Mucosa of rectum (tissue), 2 donors: ENCODE results near the gene SLC5A6.

ENCODE experiments used
- H3K27ac ChIP-seq, 2 donors: one replicate each; pipeline ENCODE4 v1.7.0; 2013; ENCODE audit warnings: inconsistent platforms in 2 of 2, low read depth in 2 of 2, low read length in 2 of 2
- H3K27me3 ChIP-seq, 2 donors: one replicate each; pipeline ENCODE4 v1.7.0; 2013; ENCODE audit warnings: low read length in 2 of 2; ENCODE audit not compliant: control insufficient read depth in 2 of 2, insufficient read depth in 2 of 2
- H3K36me3 ChIP-seq, 2 donors: one replicate each; pipeline ENCODE4 v1.7.0; 2013; ENCODE audit warnings: low read length in 2 of 2; ENCODE audit not compliant: control insufficient read depth in 2 of 2, insufficient read depth in 2 of 2
- H3K4me1 ChIP-seq, 2 donors: one replicate each; pipeline ENCODE4 v1.7.0; 2013; ENCODE audit warnings: low read length in 2 of 2, mild to moderate bottlenecking in 1 of 2; ENCODE audit not compliant: control insufficient read depth in 2 of 2, insufficient read depth in 2 of 2
- H3K4me3 ChIP-seq, 2 donors: one replicate each; pipeline ENCODE4 v1.7.0; 2013; ENCODE audit warnings: low read length in 2 of 2
- H3K9ac ChIP-seq, 2 donors: one replicate each; pipeline ENCODE4 v1.7.0; 2013; ENCODE audit warnings: low read length in 2 of 2, low read depth in 1 of 2, mild to moderate bottlenecking in 1 of 2
- H3K9me3 ChIP-seq, 2 donors: one replicate each; pipeline ENCODE4 v1.7.0; 2013; ENCODE audit warnings: low read length in 2 of 2; ENCODE audit not compliant: control insufficient read depth in 2 of 2
- donor health status: healthy.
- donor health status: Normal muscosa, but diverticular disease.

The SLC5A6 gene

GRCh38 chr2:27211943-27212625 lies at the start of gene SLC5A6, which contains the start of gene ATRAID:
TSS of gene SLC5A6 (minus strand) at chr2:27212268. CDS start at chr2:27207650, 4,618 bp downstream.
TSS of gene ATRAID (plus strand) at chr2:27212041. CDS start at chr2:27212369, 328 bp downstream.
- Histone ChIP-seq H3K4me1 (peaks cover 14 to 19% of the 10 kb centered on the region in 2 donors), H3K36me3 (peaks cover under 1 to 20% of the 10 kb centered on the region in 2 donors), H3K9me3 (no peaks in the 10 kb centered on the region), H3K27ac (peak within 1 kb of the TSS; percentile 98), H3K9ac (peak within 1 kb of the TSS; percentile 89 to 99), H3K4me3 (peak within 1 kb of the TSS; percentile 91 to 93), H3K27me3 (no peaks in the 10 kb centered on the region)

- Histone ChIP-seq H3K27ac (no peak overlapping the region), H3K36me3 (no peaks in the 10 kb centered on the region), H3K4me1 (peaks cover 15 to 18% of the 10 kb centered on the region in 2 donors), H3K9ac (no peak overlapping the region), H3K9me3 (no peaks in the 10 kb centered on the region), H3K27me3 (peaks cover 58 to 78% of the 10 kb centered on the region in 2 donors), H3K4me3 (no peak overlapping the region)
These were observed 49.3 kb upstream of the SLC5A6 start for GRCh38 chr2:27261241-27261925.

- H3K4me3 ChIP-seq, result no peak overlapping the region
- H3K27me3 ChIP-seq, result peaks cover 36 to 51% of the 10 kb centered on the region in 2 donors
- H3K27ac ChIP-seq, result no peak overlapping the region
- peaks cover 3 to 5% of the 10 kb centered on the region in 2 donors for H3K4me1 ChIP-seq
- H3K36me3 ChIP-seq, result no peaks in the 10 kb centered on the region
- no peak overlapping the region for H3K9ac ChIP-seq
- no peaks in the 10 kb centered on the region for H3K9me3 ChIP-seq
These were observed 46.0 kb upstream of the SLC5A6 start for GRCh38 chr2:27258051-27258450.

- H3K4me3 ChIP-seq, result no peak overlapping the region
- no peaks in the 10 kb centered on the region for H3K9me3 ChIP-seq
- H3K27me3 ChIP-seq, result peaks cover 32 to 44% of the 10 kb centered on the region in 2 donors
- H3K4me1 ChIP-seq, result no peaks in the 10 kb centered on the region
- H3K27ac ChIP-seq, result no peak overlapping the region
- H3K9ac ChIP-seq, result no peak overlapping the region
- no peaks in the 10 kb centered on the region for H3K36me3 ChIP-seq
These were observed 44.9 kb upstream of the SLC5A6 start for GRCh38 chr2:27256855-27257454.

GRCh38 chr2:27255660-27256059 lies 43.6 kb upstream of the SLC5A6 start:
- peaks cover 27 to 37% of the 10 kb centered on the region in 2 donors for H3K27me3 ChIP-seq

GRCh38 chr2:27255187-27255586 lies 43.1 kb upstream of the SLC5A6 start:
- no peaks in the 10 kb centered on the region for H3K9me3 ChIP-seq
- no peaks in the 10 kb centered on the region for H3K36me3 ChIP-seq
- peaks cover 24 to 33% of the 10 kb centered on the region in 2 donors for H3K27me3 ChIP-seq
- peaks cover 0 to 3% of the 10 kb centered on the region in 2 donors for H3K4me1 ChIP-seq
- H3K9ac ChIP-seq, result no peak overlapping the region
- no peak overlapping the region for H3K4me3 ChIP-seq
- H3K27ac ChIP-seq, result no peak overlapping the region

More at GRCh38 chr2:27255660-27256059, 43.6 kb upstream of the SLC5A6 start:
- Histone ChIP-seq H3K27ac (no peak overlapping the region), H3K4me3 (no peak overlapping the region), H3K9me3 (no peaks in the 10 kb centered on the region), H3K4me1 (no peaks in the 10 kb centered on the region), H3K9ac (no peak overlapping the region), H3K36me3 (no peaks in the 10 kb centered on the region)

- Histone ChIP-seq H3K4me3 (no peak overlapping the region), H3K27me3 (peaks cover 16 to 21% of the 10 kb centered on the region in 2 donors)
These were observed 39.7 kb upstream of the SLC5A6 start for GRCh38 chr2:27251766-27252165.

GRCh38 chr2:27250652-27251379 lies 38.7 kb upstream of the SLC5A6 start:
- Histone ChIP-seq H3K27ac (no peak overlapping the region), H3K4me1 (peaks cover 0 to 5% of the 10 kb centered on the region in 2 donors), H3K36me3 (no peaks in the 10 kb centered on the region), H3K9ac (no peak overlapping the region), H3K27me3 (peaks cover 14 to 16% of the 10 kb centered on the region in 2 donors), H3K9me3 (no peaks in the 10 kb centered on the region), H3K4me3 (no peak overlapping the region)

More at GRCh38 chr2:27251766-27252165, 39.7 kb upstream of the SLC5A6 start:
- no peak overlapping the region for H3K27ac ChIP-seq
- no peaks in the 10 kb centered on the region for H3K9me3 ChIP-seq
- H3K36me3 ChIP-seq, result no peaks in the 10 kb centered on the region
- peaks cover 0 to 5% of the 10 kb centered on the region in 2 donors for H3K4me1 ChIP-seq
- H3K9ac ChIP-seq, result no peak overlapping the region

- Histone ChIP-seq H3K27me3 (peaks cover 14 to 16% of the 10 kb centered on the region in 2 donors), H3K4me3 (no peak overlapping the region), H3K36me3 (no peaks in the 10 kb centered on the region), H3K9ac (no peak overlapping the region), H3K9me3 (no peaks in the 10 kb centered on the region), H3K4me1 (peaks cover 0 to 5% of the 10 kb centered on the region in 2 donors), H3K27ac (no peak overlapping the region)
These were observed 38.0 kb upstream of the SLC5A6 start for GRCh38 chr2:27249891-27250651.
